HG03575 (cell line): ENCODE data around the gene SPRTN.

Experiments
- ATAC-seq: cut with Tn5 transposase; IDR thresholded peaks from one replicate; pipeline ENCODE4 v1.9.1; 2021; ENCODE audit not compliant: unreplicated experiment, insufficient number of reproducible peaks, low FRiP score; ENCODE audit errors: extremely low read depth

SPRTN gene

DNA sequence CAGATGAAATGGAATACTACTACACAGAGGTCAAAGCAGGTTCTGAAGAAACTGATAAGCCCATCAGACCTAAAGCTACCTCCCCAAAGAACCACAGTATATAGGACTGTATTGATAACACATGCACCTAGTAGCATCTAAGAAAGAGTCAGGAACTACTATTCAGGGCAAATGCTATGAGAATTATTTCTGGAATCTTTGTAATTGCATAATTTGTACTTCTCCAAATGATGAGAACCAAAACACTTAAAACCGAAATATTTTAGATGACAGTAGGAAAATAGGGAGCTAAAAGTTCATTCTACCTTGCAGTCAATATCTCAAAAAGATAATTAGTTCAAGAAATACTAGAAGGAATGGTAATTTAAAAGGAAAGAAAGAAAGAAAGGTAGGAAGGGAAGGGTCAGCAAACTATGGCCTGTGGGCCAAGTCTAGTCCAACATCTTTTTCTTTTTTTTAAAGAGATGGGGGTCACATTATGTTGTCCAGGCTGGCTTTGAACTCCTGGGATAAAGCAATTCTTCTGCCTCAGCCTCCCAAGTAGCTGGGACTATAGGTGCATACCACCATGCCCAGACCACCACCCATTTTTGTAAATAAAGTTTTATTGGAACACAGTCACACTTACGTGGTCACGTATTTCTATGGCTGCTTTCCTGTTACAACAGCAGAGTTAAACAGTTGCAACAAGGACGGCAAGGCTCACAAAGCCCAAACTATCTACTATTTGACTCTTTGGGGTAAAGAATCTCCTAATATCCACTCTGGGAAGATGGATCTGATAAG, 60.0 kb downstream of the SPRTN start:
- ATAC-seq, result no peak

DNA sequence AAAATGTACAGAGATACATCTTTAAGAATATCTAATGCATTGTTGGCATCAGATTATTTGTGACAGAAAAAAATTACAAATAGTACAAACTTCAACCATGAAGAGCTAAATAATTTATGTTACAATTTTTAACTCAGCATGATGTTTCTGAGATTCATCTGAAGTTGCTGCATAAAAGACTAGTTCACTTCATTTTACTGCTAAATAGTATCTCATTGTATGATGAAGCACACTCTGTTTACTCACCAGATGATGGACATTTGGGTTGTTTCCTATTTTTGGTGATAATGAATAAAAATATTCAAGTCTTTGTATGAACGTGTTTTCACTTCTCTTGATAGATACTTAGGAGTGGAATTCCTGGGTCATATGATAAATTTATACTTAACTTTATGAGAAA, 63.4 kb downstream of the SPRTN start:
- ATAC-seq, result no peak

GRCh38 chr1:231404318-231404717, 66.2 kb downstream of the SPRTN start:
- ATAC-seq, result no peak
